Measurements from ENCODE around the gene D2HGDH.

Gene D2HGDH

DNA sequence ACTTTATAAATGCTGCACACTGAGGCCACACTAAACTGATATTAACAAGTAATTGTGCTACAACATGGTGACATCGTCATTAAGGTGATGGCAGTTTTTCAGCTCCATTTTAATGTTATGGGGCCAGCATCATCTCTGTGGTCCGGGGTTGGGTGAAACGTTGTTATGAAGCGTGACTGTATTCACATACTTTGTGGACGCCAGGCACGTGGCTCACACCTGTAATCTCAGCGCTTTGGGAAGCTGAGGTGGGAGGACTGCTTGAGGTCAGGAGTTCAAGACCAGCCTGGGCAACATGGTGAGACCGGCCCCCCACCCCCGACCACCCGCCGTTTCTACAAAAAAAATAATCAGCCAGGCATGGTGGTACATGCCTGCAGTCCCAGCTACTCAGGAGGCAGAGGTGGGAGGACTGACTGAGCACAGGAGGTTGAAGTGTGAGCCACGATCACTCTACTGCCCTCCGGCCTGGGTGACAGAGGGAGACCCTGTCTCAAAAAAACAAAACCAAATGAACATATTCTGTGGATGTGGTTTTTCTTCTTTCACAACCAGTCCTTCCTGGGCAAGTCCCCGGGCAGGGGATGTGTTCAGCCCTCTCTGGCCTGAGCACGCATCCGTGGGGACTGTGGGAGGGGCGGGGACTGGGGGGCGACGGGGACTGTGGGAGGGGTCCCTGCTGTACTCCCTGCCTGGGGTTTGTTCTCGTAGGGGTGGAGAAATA, 29.3 kb downstream of the D2HGDH start:
- DNase-seq (ENCODE audit: extremely low spot score, insufficient read length, low read depth) (no peak), FAIRE-seq (no peak)

DNA sequence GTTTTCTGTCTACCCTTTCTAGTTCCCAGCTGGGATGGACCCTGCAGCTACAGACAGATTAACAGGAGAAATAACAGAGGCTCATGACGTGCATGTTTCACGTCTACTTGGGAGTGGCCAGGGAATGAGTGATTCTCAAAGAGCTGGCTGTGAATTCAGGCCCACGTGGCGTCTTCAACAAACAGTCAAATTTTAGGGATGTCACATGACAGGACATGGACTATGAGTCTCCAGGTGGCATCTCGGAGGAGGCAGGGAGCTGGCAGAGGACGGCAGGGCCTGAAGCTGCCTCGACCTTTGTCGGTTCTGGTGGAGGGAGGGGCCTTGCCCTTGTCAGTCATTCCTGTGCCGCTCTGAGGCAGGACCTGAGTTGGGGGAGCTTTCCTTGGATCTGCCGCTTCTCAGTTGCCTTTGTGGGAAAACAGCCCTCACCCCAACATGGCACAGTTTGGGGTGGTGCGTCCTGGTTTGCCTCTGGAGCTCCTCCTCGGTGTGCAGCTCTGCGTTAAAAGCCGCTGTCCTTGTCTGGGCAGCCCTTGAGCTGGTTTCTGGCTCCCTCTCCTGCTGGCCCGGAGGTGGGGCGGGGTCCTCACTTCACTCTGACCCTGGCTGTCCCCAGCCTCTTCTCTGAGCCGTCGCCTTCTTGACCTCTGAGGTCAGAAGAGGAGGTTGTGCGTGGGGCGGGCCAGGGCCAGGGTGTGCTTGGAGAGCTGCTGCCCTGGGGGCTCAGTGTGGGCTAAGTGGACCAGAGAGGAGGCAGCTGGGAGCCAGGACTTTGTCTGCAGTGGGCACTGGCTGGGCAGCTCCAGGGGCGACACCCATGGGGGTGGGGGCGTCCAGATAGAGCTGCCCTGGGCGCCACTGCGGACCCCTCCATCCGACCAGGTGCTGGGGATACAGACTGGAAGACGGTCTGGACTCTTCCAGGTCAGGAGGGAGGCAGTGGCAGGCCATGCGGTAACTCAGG, 30.1 kb downstream of the D2HGDH start:
- no peak for FAIRE-seq
- no peak for DNase-seq (ENCODE audit: extremely low spot score, insufficient read length, low read depth)

DNA sequence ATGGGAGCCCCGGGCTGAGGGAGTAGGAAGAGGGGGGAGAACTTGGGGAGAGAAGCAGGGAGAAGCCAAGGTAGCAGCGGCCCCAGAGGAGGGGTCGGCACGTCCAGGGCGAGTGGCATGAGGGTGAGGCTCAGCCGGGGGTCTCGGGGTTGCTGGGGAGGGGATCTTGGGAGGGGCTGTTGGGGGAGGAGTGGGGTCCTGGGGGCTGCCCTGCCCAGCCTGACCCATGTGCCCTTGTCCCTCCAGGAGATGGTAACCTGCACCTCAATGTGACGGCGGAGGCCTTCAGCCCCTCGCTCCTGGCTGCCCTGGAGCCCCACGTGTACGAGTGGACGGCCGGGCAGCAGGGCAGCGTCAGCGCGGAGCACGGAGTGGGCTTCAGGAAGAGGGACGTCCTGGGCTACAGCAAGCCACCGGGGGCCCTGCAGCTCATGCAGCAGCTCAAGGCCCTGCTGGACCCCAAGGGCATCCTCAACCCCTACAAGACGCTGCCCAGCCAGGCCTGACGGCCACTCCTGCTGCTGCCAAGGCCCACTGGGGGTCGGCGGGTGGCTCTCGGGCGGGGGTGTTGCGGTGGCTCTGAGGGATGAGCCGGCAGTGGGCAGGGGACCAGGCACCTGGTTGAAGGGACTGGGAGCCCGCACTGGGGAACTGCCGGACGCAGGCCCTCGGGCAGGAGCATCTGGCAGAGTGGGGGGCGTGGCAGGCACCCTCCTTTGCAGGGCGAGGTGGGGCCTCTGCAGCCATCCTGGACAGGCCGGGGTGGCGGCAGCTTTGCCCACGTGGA, 33.2 kb downstream of the D2HGDH start:
- no peak for DNase-seq (ENCODE audit: extremely low spot score, insufficient read length, low read depth)
- no peak for FAIRE-seq

DNA sequence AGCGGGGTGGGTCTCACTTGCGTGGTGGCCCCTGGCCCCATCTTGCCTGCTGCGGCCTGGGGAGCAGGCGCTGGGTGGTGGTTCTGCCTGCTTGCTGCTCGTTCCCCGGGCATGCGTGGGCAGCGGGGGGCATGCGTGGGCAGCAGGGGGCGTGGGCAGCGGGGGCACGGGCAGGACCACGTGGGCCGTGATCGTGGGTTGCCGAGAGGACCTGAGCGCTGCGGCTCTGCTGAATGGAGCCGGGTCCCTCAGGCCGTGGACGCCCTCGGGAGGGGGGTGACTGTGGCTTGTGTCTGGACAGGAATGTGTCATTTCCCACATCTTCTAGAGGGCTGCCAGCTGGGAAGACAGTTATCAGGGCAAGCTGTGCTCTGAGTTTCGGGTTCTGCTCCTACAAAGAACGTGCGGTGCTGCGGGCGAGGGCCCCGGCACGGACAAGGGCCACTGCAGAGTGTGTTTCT, 33.9 kb downstream of the D2HGDH start:
- DNase-seq (ENCODE audit: extremely low spot score, insufficient read length, low read depth): no peak
- FAIRE-seq: no peak

DNA sequence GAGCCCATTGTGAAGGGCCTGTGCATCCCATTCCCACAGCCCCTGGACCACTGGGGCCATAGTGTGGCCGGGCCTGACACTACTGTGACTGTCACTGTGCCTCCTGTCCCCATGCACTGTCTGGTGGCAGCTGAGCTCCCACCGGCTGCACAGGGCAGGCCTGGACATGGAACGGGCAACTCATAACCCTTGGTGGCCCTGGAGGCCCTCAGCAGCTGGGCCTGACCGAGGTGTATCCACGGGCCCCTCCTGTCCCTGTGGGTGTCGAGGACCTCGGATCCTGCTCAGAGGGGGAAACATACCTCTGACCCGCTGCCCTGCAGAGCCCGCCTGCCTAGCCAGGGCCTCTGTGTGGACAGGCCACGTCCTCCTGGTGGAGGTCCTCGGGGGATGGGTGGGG, 34.4 kb downstream of the D2HGDH start:
- FAIRE-seq: no peak
- no peak for DNase-seq (ENCODE audit: extremely low spot score, insufficient read length, low read depth)

DNA sequence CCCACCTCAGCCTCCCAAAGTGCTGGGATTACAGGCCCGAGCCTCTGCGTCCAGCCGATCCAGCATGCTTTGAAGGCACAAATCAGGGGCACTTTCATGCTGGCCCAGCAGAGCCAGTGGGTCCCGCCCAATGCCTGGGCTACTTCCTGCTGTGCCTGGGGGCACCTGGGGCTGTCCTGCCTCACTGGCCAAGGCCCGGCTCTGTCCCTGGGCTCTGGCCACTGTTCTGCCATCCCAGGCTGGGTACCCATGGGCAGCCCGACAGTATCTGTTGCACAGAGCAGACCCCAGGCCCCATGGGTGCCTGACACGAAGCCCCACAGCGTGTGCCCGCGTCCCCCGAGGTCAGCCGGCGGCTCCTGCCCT, 35.4 kb downstream of the D2HGDH start:
- FAIRE-seq (no peak), DNase-seq (ENCODE audit: extremely low spot score, insufficient read length, low read depth) (no peak)

DNA sequence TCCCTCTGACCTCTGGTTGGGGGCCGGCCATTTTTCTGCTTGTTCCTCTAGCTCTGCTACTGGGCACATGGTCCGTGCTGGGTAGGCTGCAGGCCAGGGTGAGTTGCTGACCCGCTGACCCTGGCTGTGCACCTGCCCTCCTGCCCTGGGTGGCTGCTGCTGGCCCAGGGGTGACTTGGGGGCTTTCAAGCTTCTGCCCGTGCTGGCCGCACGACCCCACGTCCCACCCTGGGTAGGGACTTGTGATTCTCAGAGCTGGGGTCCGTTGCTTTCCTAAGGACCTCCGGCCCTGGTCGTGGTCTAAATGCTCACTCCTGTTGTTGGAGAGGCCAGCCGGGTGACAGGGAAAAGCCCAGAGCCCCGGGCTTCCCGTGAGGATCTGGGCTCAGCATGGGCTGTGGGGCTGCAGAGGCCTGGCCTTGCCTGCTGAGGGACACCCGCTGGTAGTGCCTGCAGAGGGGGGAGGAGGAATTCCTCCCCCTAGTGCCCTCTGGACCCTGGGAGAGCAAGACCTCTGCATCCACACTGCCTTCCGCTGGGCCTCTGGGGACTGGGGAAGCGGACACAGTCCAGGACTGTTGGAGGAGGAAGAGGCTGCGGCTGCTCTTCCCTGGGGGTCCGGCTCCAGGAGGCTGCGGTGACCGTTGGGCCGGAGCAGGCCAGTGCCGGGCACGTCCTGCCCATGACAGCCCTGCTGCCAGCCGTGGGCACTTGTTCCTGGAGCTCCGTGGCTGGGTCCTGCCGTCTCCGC, 35.9 kb downstream of the D2HGDH start:
- FAIRE-seq (no peak), DNase-seq (ENCODE audit: extremely low spot score, insufficient read length, low read depth) (no peak)

DNA sequence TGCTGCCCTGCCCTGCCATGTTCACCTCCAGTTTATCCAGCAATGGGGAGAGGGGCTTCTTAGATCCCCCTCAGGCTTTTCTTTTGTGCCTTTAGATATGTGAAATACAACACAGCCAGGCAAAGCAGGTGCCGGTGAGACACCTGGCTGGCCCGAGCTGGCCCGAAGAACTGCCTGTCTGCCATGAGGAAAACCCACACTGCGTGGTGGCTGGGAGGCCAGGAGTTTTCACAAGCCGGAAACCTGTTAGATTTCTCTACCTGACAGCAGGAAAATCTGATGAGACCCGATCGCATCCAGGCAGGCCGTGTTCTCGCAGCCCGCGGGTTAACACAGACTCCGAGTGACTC, 36.5 kb downstream of the D2HGDH start:
- DNase-seq (ENCODE audit: extremely low spot score, insufficient read length, low read depth) (no peak), FAIRE-seq (no peak)

DNA sequence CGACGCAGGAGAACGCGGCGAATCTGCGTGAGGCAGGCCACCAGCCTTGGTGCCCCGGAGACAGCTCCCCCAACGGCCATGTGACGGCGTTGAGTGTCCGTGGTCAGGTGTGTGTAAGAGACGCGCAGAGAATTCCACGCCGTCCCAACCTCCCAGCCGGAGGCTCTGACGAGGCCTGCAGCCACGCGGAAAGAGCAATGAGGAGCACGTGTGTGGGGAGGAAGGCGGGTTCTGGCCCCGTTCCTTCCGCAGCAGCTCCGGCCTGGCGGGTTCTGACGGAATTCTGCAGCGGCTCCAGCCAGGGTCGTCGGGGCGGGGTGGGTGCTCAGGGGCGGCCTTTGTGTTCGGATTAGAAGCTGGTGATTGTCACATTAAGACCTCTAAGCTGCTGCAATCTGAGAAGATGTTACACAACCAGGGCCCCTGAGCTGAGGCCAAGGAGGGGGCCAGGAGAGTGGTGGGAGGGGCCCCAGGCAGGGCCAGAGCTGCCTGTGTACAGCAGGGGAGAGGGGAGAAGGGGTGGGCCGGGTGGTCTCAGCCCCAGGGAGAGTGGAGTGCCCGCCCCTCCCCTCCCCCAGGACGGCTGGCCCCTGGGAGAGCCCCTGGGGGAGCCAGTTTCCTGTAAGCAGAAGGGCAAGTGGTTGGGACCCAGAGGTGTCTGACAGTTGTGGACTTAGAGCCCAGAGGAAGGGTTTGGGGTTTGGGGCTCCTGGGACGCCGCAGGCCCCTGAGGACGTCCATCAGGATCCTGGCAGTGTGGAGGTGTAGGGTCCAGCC, 37.0 kb downstream of the D2HGDH start:
- FAIRE-seq (no peak), DNase-seq (ENCODE audit: extremely low spot score, insufficient read length, low read depth) (no peak)

DNA sequence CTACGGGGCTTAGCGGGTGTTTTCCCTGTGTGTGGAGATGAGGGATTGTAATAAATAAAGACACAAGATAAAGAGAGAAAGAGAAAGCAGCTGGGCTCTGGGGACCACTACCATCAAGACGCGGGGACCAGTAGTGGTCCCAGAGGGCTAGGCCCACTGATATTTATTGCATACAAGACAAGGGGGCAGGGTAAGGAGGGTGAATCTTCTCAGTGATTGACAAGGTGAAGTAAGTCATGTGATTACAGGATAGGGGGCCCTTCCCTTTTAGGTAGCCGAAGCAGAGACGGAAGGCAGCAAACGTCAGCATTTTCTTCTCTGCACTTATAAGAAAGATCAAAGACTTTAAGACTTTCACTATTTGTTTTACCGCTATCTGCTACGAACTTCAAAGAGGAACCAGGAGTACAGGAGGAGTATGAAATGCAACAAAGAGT, 37.7 kb downstream of the D2HGDH start:
- no peak for DNase-seq (ENCODE audit: extremely low spot score, insufficient read length, low read depth)
- FAIRE-seq: no peak

DNA sequence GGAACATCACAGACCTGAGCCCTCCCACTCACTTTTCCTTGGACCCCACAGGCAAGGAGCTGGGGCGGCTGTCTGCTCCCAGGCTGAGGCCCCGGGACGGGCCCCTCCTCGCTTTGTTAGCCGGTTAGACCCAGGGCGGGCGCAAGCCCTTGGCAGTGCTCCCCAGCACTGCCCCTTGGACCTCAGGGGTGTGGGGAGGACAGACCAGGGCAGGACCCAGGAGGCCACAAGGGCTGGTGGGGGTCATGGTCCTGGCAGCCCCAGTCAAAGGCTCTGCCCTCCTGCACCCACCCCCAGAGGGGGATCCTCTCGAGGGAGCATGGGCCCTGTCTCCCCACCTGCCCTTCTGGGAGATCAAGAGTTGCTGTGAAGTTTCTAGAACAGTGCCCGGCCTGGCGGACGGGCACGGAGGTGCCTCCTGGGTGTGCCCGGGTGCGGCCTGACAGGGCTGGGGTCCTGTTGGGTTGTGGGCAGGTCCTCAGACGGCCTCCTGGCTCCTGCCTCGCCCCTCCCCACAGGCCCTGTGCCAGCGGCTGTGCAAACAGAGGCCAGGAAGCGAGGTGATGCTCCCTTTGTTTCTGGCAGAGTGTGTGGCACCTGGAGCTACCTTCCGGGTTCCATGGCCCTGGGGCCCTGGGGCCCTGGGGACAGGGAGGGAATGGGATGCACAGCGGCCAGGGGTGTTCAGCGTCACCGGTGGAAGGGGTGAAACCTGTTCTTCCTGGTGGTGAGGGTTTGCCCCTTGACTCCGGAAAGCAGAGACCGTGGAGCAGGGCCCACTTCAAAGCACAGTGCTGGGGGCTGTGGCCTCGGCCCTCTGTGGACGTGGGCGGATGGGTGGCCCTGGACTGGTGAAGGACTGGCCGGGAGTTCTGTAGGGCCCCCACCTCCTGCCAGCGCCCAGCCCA, 39.3 kb downstream of the D2HGDH start:
- DNase-seq (ENCODE audit: extremely low spot score, insufficient read length, low read depth) (no peak), FAIRE-seq (no peak)

DNA sequence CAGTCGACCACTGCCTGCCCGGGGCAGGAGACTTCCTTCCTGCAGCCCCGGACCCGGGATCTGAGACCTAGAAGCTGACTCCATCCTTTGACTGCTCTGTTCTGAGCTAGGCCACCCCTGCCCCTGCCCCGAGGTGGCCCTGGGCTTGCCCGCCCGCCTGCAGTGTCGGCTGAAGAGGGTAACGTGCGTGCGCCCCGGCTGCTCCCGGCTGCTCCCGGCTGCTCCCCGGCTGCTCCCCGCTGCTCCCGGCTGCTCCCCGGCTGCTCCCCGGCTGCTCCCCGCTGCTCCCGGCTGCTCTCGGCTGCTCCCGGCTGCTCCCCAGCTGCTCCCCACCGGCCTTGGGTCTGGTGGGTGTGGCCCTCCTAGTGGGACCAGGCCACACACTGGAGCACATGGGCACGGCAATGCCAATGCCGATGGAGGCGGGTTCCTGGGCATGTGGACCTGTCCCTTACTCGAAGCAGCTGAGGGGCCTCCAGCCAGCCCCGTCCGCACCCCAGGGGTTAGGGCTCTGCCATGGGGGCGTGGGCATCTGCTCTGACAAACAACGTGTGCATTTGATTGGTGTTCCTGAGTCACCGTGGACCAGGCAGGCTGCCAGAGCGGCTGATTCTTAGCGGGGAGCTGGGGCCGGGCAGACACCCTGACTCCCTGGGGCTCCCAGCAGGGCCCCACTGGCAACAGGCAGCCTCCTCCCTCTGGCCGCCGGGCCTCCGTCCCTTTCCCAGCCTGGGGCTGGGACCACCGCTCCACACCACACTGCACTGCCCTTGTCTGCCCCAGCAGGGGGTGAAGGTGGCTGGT, 40.2 kb downstream of the D2HGDH start:
- no peak for FAIRE-seq
- no peak for DNase-seq (ENCODE audit: extremely low spot score, insufficient read length, low read depth)

DNA sequence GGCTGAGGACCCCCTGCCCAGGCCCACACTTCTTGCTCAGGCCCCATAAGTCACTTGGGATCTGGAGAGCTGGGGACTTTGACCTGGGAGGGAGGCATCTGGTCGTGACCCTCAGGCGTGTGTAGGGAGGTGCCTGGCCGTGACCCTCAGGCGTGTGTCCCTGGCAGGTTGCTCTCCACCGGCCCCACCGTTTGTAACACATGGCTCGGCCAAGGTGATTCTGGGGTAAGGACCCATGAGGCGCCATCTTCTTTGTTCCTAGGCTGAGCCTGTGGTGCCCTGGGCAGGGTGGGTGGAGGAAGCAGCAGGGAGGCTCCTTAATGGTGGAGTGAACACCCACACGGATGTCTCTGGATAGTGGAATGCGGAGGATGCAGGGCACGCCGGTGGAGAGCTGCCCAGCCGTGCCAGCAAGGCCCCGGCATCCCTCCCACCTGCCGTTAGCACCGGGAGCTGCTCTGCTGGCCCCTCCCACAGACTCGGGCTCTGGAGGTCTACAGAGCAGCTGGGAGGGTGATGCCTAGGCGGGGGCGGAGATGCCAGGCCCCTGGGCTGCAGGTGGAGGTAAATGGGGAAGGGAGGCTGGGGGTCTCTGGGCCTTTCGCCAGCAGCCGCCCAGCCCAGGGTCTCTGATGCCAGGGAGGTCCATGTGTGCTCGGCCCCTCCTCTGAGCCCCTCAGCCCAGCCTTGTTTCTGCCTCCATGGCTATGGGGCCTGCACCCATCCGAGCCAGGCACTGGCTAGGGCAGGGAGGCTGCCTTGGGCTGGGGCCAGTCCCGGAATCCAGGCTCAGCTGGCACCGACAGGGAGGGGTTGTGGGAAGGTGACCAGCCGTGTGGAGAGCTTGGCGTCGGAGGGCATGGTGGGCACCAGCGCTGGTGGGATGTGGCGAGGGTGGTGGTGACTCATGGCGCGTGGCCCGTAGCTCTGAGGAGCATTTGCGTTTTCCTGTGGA, 41.1 kb downstream of the D2HGDH start:
- FAIRE-seq: no peak
- no peak for DNase-seq (ENCODE audit: extremely low spot score, insufficient read length, low read depth)

DNA sequence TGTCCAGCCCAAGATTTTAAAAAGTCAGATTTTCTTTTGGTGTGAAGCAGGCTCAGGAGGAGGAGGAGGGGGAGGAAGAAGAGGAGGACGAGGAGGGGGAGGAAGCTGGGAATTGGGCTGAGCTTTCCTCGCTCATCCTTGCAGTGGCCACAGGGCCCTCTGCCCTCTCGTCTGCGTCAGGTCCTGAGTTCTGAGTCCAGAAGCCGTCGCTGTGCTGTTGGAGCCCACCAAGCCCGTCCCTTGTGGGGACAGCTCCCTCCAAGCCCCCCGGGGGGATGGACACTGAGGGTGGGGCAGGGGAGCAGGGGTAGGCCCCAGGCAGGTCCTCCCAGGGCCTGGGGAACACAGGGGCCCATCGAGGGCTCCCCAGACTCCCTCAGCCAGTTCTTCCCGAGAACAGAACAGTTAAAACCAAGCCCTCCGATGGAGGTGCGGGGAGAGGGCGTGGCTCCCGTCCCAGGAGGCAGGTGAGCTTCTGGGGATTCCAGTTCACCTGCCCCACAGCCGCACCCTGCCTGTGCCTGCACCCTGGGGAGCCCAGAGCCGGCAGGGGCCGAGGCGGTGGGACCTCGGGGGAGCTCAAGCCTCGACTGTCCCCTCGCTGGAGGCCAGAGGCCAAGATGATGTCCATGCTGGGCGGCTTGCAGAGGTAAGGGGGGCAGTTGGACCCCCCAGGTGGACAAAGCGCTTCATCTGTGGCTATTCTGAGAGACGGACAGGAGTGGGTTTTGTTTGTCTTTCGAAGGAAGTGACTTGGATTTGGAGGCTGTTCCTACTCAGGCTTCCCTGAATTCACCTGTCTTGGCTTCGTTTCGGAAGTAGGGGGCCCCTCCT, 42.1 kb downstream of the D2HGDH start, which contains the start of gene GAL3ST2:
TSS of gene GAL3ST2 (plus strand) at position 487 of the 834 bp plus-strand sequence. CDS start at position 621, 134 bp downstream.
- DNase-seq (ENCODE audit: extremely low spot score, insufficient read length, low read depth): no peak
- FAIRE-seq: no peak

DNA sequence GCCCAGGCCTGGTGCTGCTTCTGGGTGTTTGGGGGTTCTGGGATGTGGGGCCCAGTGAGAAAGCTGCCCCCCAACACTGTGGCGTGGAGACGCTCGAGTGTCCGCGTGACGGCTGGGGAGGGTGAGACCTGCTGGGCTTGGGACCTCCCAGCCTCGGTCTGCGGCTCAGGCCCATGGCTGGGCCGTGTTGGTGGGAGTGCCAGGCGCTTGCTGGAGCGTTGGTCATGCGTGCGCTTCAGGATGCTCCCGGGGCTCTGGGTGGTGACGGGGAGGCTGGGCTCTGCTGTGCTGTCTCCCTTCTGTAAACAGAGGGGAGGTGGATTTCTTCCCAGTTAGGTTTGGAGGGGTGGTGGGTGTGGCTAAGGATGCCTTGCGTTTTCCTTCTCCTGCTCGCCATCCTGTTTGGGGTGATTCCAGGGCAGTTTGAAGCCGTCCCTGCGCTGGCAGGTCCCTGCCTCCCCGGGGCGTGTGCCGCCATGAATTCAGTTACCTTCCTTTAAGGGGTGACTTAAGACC, 42.8 kb downstream of the D2HGDH start:
- DNase-seq (ENCODE audit: extremely low spot score, insufficient read length, low read depth) (no peak), FAIRE-seq (no peak)
